HCT116 (cell line): ENCODE measurements around the gene EGFR. TPM values are rescaled to one million over a fixed set of nuclear protein-coding genes. Genes with fewer than 3 reads are reported as not detected.
A peak's percentile ranks its signal among the peaks of the same experiment; 100 is the strongest.

ENCODE experiments used
- ATAC-seq: fragments of 200-7000 bp; cut with Tn5 transposase; 2 replicates; pipeline ENCODE4 v1.9.1; 2020; ENCODE audit warnings: mild to moderate bottlenecking, moderate library complexity
- BruUV-seq: library from RNA; stranded (reverse); fragments of 400-500 nt; replicated peaks from 2 replicates; lab custom pipeline; 2021; lab: Mats Ljungman, UMichigan
- CTCF ChIA-PET: fragments of 300-600 bp; sonication (Branson Sonifier 250); formaldehyde crosslinking; loops from one replicate; lab custom pipeline; 2021; ENCODE audit warnings: antibody characterized with exemption; lab: Charles Lee
- POLR2A ChIA-PET: fragments of 300-600, 350-600 bp; sonication (Branson Sonifier 250); formaldehyde crosslinking; loops from one replicate; lab custom pipeline; 2021; ENCODE audit warnings: antibody characterized with exemption; lab: Charles Lee
- RAD21 ChIA-PET, 2 experiments: fragments of 300-600 bp; sonication (Branson Sonifier 250); formaldehyde crosslinking; loops; one replicate each; lab custom pipeline; 2023; ENCODE audit warnings: low total read pairs in 2 of 2; ENCODE audit not compliant: uncharacterized antibody in 2 of 2, unreplicated experiment in 2 of 2, low non-redundant PET in 1 of 2; lab: Charles Lee
- DNase-seq: peaks from one replicate; pipeline ENCODE4 v3.0.0-alpha.2; 2010; ENCODE audit warnings: low read depth, low spot score
- H2AFZ ChIP-seq: fragments of 200-600 bp; shearing (Covaris generic), sonication (generic); 2 replicates; pipeline ENCODE4 v1.6.1; 2017; ENCODE audit warnings: low read depth, mixed run types, mixed read lengths, antibody characterized with exemption, low read length; ENCODE audit not compliant: poor library complexity, severe bottlenecking
- H3K27ac ChIP-seq: 2 replicates; pipeline ENCODE4 v1.5.1; 2012; ENCODE audit warnings: low read depth, low read length
- H3K27me3 ChIP-seq: fragments of 200-600 bp; sonication (generic); 2 replicates; pipeline ENCODE4 v1.6.1; 2016; ENCODE audit warnings: mixed run types, low read length, mixed read lengths; ENCODE audit not compliant: insufficient read depth
- H3K36me3 ChIP-seq, 2 experiments: fragments of 200-500 bp in 1 of 2; fragments of 200-600 bp in 1 of 2; sonication (Bioruptor generic) in 1 of 2; sonication (generic) in 1 of 2; 2 replicates each; pipeline versions ENCODE4 v1.5.1 to v1.6.1; 2014 to 2016; ENCODE audit warnings: low read length in 2 of 2, inconsistent platforms in 1 of 2, mixed read lengths in 1 of 2, mixed run types in 1 of 2; ENCODE audit not compliant: insufficient read depth in 2 of 2, control insufficient read depth in 1 of 2
- H3K4me1 ChIP-seq, 2 experiments: fragments of 200-600 bp in 1 of 2; sonication (generic) in 1 of 2; 2 replicates each; pipeline versions ENCODE4 v1.5.1 to v1.6.1; 2012 to 2017; ENCODE audit warnings: low read length in 2 of 2, inconsistent platforms in 1 of 2, mild to moderate bottlenecking in 1 of 2, mixed read lengths in 1 of 2, mixed run types in 1 of 2, moderate library complexity in 1 of 2; ENCODE audit not compliant: insufficient read depth in 2 of 2, control insufficient read depth in 1 of 2
- H3K4me2 ChIP-seq: fragments of 200-600 bp; sonication (generic); 2 replicates; pipeline ENCODE4 v1.6.1; 2017; ENCODE audit warnings: mixed run types, low read length, mixed read lengths
- H3K4me3 ChIP-seq, 2 experiments: fragments of 200-600 bp in 1 of 2; sonication (generic) in 1 of 2; replicated peaks in 1 of 2; 2 replicates each; pipeline ENCODE4 v1.5.1; 2011 to 2016; ENCODE audit warnings: low read length in 2 of 2, control low read depth in 1 of 2, low read depth in 1 of 2, mild to moderate bottlenecking in 1 of 2, mixed read lengths in 1 of 2, mixed run types in 1 of 2
- H3K79me2 ChIP-seq: fragments of 200-600 bp; sonication (generic); 2 replicates; pipeline ENCODE4 v1.6.1; 2017; ENCODE audit warnings: mild to moderate bottlenecking, mixed run types, low read length, moderate library complexity, mixed read lengths; ENCODE audit not compliant: insufficient read depth
- H3K9ac ChIP-seq: fragments of 200-600 bp; sonication (generic); 2 replicates; pipeline ENCODE4 v1.6.1; 2016; ENCODE audit warnings: low read length, mixed read lengths
- H3K9me2 ChIP-seq: fragments of 200-600 bp; sonication (generic), shearing (Covaris generic); 2 replicates; pipeline ENCODE4 v1.6.1; 2017; ENCODE audit warnings: mixed run types, mild to moderate bottlenecking, moderate library complexity; ENCODE audit not compliant: insufficient read depth
- H3K9me3 ChIP-seq, 2 experiments: fragments of 200-500 bp in 1 of 2; fragments of 200-600 bp in 1 of 2; sonication (Bioruptor generic) in 1 of 2; sonication (generic) in 1 of 2; 2 replicates each; pipeline ENCODE4 v1.6.1; 2014 to 2017; ENCODE audit warnings: low read length in 2 of 2, mixed read lengths in 2 of 2, inconsistent platforms in 1 of 2, low read depth in 1 of 2, mild to moderate bottlenecking in 1 of 2, mixed run types in 1 of 2, moderate library complexity in 1 of 2; ENCODE audit not compliant: control insufficient read depth in 1 of 2, insufficient read depth in 1 of 2
- H4K20me1 ChIP-seq: fragments of 200-600 bp; sonication (generic), shearing (Covaris generic); 2 replicates; pipeline ENCODE4 v1.6.1; 2017; ENCODE audit warnings: mixed run types, mild to moderate bottlenecking, moderate library complexity; ENCODE audit not compliant: insufficient read depth
- ATF3 ChIP-seq: IDR thresholded peaks from 2 replicates; pipeline ENCODE4 v1.6.1; 2012
- CBX3 ChIP-seq: IDR thresholded peaks from 2 replicates; pipeline ENCODE4 v1.6.1; 2012; ENCODE audit warnings: low read depth
- EGR1 ChIP-seq: IDR thresholded peaks from 2 replicates; pipeline ENCODE4 v1.6.1; 2012; ENCODE audit warnings: low read depth
- ELF1 ChIP-seq: IDR thresholded peaks from 2 replicates; pipeline ENCODE4 v1.6.1; 2012; ENCODE audit warnings: low read depth, borderline replicate concordance
- EZH2phosphoT487 ChIP-seq: fragments of 200-600 bp; IDR thresholded peaks from 2 replicates; pipeline ENCODE4 v1.6.1; 2018; ENCODE audit warnings: antibody characterized with exemption, borderline replicate concordance
- FOSL1 ChIP-seq: IDR thresholded peaks from 2 replicates; pipeline ENCODE4 v1.6.1; 2012; ENCODE audit warnings: low read depth
- JUND ChIP-seq: IDR thresholded peaks from 2 replicates; pipeline ENCODE4 v1.6.1; 2012
- POLR2AphosphoS5 ChIP-seq: IDR thresholded peaks from 2 replicates; pipeline ENCODE4 v1.6.1; 2011; ENCODE audit warnings: mild to moderate bottlenecking, low read depth, low read length, moderate library complexity
- RAD21 ChIP-seq: IDR thresholded peaks from 2 replicates; pipeline ENCODE4 v1.6.1; 2012; ENCODE audit warnings: low read depth, mild to moderate bottlenecking
- SP1 ChIP-seq: IDR thresholded peaks from 2 replicates; pipeline ENCODE4 v1.6.1; 2012; ENCODE audit warnings: low read depth
- TCF7L2 ChIP-seq: IDR thresholded peaks from 2 replicates; pipeline ENCODE4 v1.7.0; 2011; ENCODE audit warnings: borderline replicate concordance, inconsistent platforms; ENCODE audit not compliant: insufficient read depth, insufficient read length; ENCODE audit errors: extremely low read depth
- YY1 ChIP-seq: IDR thresholded peaks from 2 replicates; pipeline ENCODE4 v1.6.1; 2011; ENCODE audit warnings: low read length, low read depth, moderate library complexity, mild to moderate bottlenecking; ENCODE audit not compliant: insufficient replicate concordance; ENCODE audit errors: extremely low read depth
- intact Hi-C: fragments of 100-400 bp; cut with micrococcal nuclease; formaldehyde crosslinking; loops from 2 replicates; pipeline ENCODE4 v1.10.0; 2022
- total RNA-seq: library from RNA; stranded (reverse); gene quantifications from one replicate; pipeline ENCODE4 v1.2.1, GENCODE V29; 2021; ENCODE audit not compliant: unreplicated experiment
- TF ChIP-seq, protein P1 (sequence below): IDR thresholded peaks from 2 replicates; pipeline ENCODE4 v1.6.1; 2012
- TF ChIP-seq, protein P2 (sequence below): IDR thresholded peaks from 2 replicates; pipeline ENCODE4 v1.6.1; 2012; ENCODE audit warnings: low read depth

The EGFR gene
- total RNA-seq, 1 experiment from 2014 or later: 71.5 TPM

GRCh38 chr7:55077561-55078410 is 59.0 kb downstream of the EGFR start:
- no peak overlapping the region for H3K27ac ChIP-seq
- no TSS peak for BruUV-seq
- no peaks in the 10 kb centered on the region for H3K27me3 ChIP-seq
- ChIA-PET RAD21 (no interaction called here), POLR2A (no interaction called here), CTCF (no interaction called here)
- no peaks in the 10 kb centered on the region for H4K20me1 ChIP-seq
- ATAC-seq: no peak
- peaks cover 59 to 98% of the 10 kb centered on the region in 2 experiments for H3K4me1 ChIP-seq
- H3K9me3 ChIP-seq: no peaks in the 10 kb centered on the region
- peaks cover 61% of the 10 kb centered on the region for H3K79me2 ChIP-seq
- H3K36me3 ChIP-seq: no peaks in the 10 kb centered on the region
- no peaks in the 10 kb centered on the region for H3K9me2 ChIP-seq
- peak overlapping the region; percentile 67; the same call in 1 of the 2 replicates for H3K4me2 ChIP-seq
- DNase-seq: no peak
- TF ChIP-seq RAD21 (no peak), FOSL1 (no peak), JUND (no peak), TCF7L2 (no peak), SP1 (no peak), YY1 (no peak), EZH2phosphoT487 (no peak), ELF1 (no peak), EGR1 (no peak), POLR2AphosphoS5 (no peak), CBX3 (no peak), ATF3 (no peak)
- TF ChIP-seq, protein P1, sequence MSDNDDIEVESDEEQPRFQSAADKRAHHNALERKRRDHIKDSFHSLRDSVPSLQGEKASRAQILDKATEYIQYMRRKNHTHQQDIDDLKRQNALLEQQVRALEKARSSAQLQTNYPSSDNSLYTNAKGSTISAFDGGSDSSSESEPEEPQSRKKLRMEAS: no peak
- TF ChIP-seq, protein P2, sequence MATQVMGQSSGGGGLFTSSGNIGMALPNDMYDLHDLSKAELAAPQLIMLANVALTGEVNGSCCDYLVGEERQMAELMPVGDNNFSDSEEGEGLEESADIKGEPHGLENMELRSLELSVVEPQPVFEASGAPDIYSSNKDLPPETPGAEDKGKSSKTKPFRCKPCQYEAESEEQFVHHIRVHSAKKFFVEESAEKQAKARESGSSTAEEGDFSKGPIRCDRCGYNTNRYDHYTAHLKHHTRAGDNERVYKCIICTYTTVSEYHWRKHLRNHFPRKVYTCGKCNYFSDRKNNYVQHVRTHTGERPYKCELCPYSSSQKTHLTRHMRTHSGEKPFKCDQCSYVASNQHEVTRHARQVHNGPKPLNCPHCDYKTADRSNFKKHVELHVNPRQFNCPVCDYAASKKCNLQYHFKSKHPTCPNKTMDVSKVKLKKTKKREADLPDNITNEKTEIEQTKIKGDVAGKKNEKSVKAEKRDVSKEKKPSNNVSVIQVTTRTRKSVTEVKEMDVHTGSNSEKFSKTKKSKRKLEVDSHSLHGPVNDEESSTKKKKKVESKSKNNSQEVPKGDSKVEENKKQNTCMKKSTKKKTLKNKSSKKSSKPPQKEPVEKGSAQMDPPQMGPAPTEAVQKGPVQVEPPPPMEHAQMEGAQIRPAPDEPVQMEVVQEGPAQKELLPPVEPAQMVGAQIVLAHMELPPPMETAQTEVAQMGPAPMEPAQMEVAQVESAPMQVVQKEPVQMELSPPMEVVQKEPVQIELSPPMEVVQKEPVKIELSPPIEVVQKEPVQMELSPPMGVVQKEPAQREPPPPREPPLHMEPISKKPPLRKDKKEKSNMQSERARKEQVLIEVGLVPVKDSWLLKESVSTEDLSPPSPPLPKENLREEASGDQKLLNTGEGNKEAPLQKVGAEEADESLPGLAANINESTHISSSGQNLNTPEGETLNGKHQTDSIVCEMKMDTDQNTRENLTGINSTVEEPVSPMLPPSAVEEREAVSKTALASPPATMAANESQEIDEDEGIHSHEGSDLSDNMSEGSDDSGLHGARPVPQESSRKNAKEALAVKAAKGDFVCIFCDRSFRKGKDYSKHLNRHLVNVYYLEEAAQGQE: no peak
- intact Hi-C loops: no loop called here
- no peak overlapping the region for H2AFZ ChIP-seq
- H3K4me3 ChIP-seq: no peak overlapping the region
- H3K9ac ChIP-seq: peak overlapping the region; percentile 55; the same call in 1 of the 2 replicates
